H1 (cell line): Measurements from ENCODE around the gene NLRC5. TPM values are rescaled to one million over a fixed set of nuclear protein-coding genes. Genes with fewer than 3 reads are reported as not detected.

Experiments
- CTCF ChIA-PET: fragments of 300-600 bp; sonication (Branson Sonifier 250); formaldehyde crosslinking; loops from one replicate; lab custom pipeline; 2021; ENCODE audit not compliant: partially characterized antibody; lab: Charles Lee
- POLR2A ChIA-PET: fragments of 300-600 bp; sonication (Branson Sonifier 250); formaldehyde crosslinking; loops from one replicate; lab custom pipeline; 2021; ENCODE audit warnings: inconsistent platforms; ENCODE audit not compliant: partially characterized antibody; lab: Charles Lee
- DNase-seq, 2 experiments: peaks; one replicate each; pipeline versions ENCODE4 v3.0.0 to v3.0.0-alpha.2; 2010 to 2022; ENCODE audit warnings: low spot score in 2 of 2, low read depth in 1 of 2, mixed read lengths in 1 of 2
- FAIRE-seq: peaks from 2 replicates; lab custom pipeline; 2011; peaks lifted over from hg19 to GRCh38; lab: Jason Lieb, UNC
- H2AFZ ChIP-seq: 2 replicates; pipeline ENCODE4 v1.8.1; 2012; ENCODE audit warnings: low read length, inconsistent platforms
- H2AK5ac ChIP-seq: 2 replicates; pipeline ENCODE4 v1.6.1; 2013; ENCODE audit warnings: low read depth, low read length
- H2BK120ac ChIP-seq: replicated peaks from 2 replicates; pipeline ENCODE3; 2013; ENCODE audit warnings: low read depth, low read length, inconsistent platforms
- H2BK12ac ChIP-seq: 2 replicates; pipeline ENCODE4 v1.6.1; 2013; ENCODE audit warnings: low read depth, low read length
- H2BK15ac ChIP-seq: 2 replicates; pipeline ENCODE4 v1.6.1; 2013; ENCODE audit warnings: low read length
- H2BK20ac ChIP-seq: 2 replicates; pipeline ENCODE4 v1.6.1; 2013; ENCODE audit warnings: low read length
- H2BK5ac ChIP-seq: 2 replicates; pipeline ENCODE4 v1.6.1; 2013; ENCODE audit warnings: low read depth, low read length
- H3K14ac ChIP-seq: 2 replicates; pipeline ENCODE4 v1.6.1; 2013; ENCODE audit warnings: inconsistent platforms; ENCODE audit not compliant: insufficient read length
- H3K18ac ChIP-seq: 2 replicates; pipeline ENCODE4 v1.6.1; 2013; ENCODE audit warnings: low read length; ENCODE audit errors: extremely low read depth
- H3K23ac ChIP-seq: 2 replicates; pipeline ENCODE4 v1.6.1; 2013; ENCODE audit warnings: inconsistent platforms; ENCODE audit not compliant: insufficient read length
- H3K23me2 ChIP-seq: 2 replicates; pipeline ENCODE4 v1.6.1; 2013; ENCODE audit warnings: low read depth, low read length
- H3K27ac ChIP-seq: 2 replicates; pipeline ENCODE4 v1.6.1; 2011; ENCODE audit warnings: low read depth, low read length, inconsistent platforms
- H3K27me3 ChIP-seq, 4 experiments: replicated peaks in 1 of 4; 1 replicate in 1 of 4; 2 replicates in 3 of 4; pipeline versions ENCODE4 v1.6.1 to v1.8.1; 2011 to 2013; ENCODE audit warnings: low read length in 3 of 4, mild to moderate bottlenecking in 3 of 4, inconsistent platforms in 2 of 4, mixed read lengths in 2 of 4, moderate library complexity in 1 of 4; ENCODE audit not compliant: control insufficient read depth in 3 of 4, insufficient read depth in 3 of 4; ENCODE audit errors: extremely low read depth in 1 of 4
- H3K36me3 ChIP-seq, 4 experiments: 2 replicates each; pipeline versions ENCODE4 v1.6.1 to v1.8.1; 2011 to 2013; ENCODE audit warnings: mild to moderate bottlenecking in 4 of 4, low read length in 3 of 4, moderate library complexity in 2 of 4, control low read depth in 1 of 4, inconsistent platforms in 1 of 4; ENCODE audit not compliant: insufficient read depth in 4 of 4, control insufficient read depth in 2 of 4
- H3K4ac ChIP-seq: replicated peaks from 2 replicates; pipeline ENCODE3; 2013; ENCODE audit warnings: low read length, low read depth, mixed read lengths, inconsistent platforms; ENCODE audit not compliant: insufficient read length
- H3K4me1 ChIP-seq, 4 experiments: replicated peaks in 1 of 4; 1 replicate in 1 of 4; 2 replicates in 3 of 4; pipeline versions ENCODE4 v1.6.1 to v1.8.1; 2011 to 2013; ENCODE audit warnings: low read length in 3 of 4, inconsistent platforms in 2 of 4, mixed read lengths in 1 of 4; ENCODE audit not compliant: insufficient read depth in 4 of 4, control insufficient read depth in 3 of 4
- H3K4me2 ChIP-seq, 2 experiments: 2 replicates each; pipeline versions ENCODE4 v1.6.1 to v1.8.1; 2011 to 2013; ENCODE audit warnings: low read depth in 2 of 2, low read length in 2 of 2, control low read depth in 1 of 2, inconsistent platforms in 1 of 2, mild to moderate bottlenecking in 1 of 2; ENCODE audit not compliant: insufficient read depth in 1 of 2
- H3K4me3 ChIP-seq, 4 experiments: fragments of 200-600, 300-600 bp in 1 of 4; sonication (generic), shearing (Covaris generic), sonication (Bioruptor Twin) in 1 of 4; 2 replicates each; pipeline versions ENCODE4 v1.5.1 to v1.8.1; 2011 to 2016; ENCODE audit warnings: low read length in 4 of 4, low read depth in 3 of 4, control low read depth in 2 of 4, inconsistent platforms in 2 of 4, mild to moderate bottlenecking in 2 of 4, mixed read lengths in 1 of 4, moderate library complexity in 1 of 4; ENCODE audit not compliant: insufficient read depth in 2 of 4; ENCODE audit errors: extremely low read depth in 1 of 4
- H3K56ac ChIP-seq: replicated peaks from 2 replicates; pipeline ENCODE3; 2013; ENCODE audit warnings: low read depth, mild to moderate bottlenecking, mixed read lengths, low read length, inconsistent platforms; ENCODE audit not compliant: insufficient read length
- H3K79me1 ChIP-seq: 2 replicates; pipeline ENCODE4 v1.6.1; 2013; ENCODE audit warnings: low read depth, low read length, control low read depth
- H3K79me2 ChIP-seq, 2 experiments: 2 replicates each; pipeline versions ENCODE4 v1.6.1 to v1.8.1; 2012 to 2013; ENCODE audit warnings: low read length in 2 of 2, mild to moderate bottlenecking in 2 of 2, inconsistent platforms in 1 of 2; ENCODE audit not compliant: insufficient read depth in 2 of 2, control insufficient read depth in 1 of 2
- H3K9ac ChIP-seq, 4 experiments: replicated peaks in 1 of 4; 1 replicate in 1 of 4; 2 replicates in 3 of 4; pipeline versions ENCODE4 v1.6.1 to v1.8.1; 2011 to 2013; ENCODE audit warnings: low read depth in 3 of 4, low read length in 3 of 4, control low read depth in 2 of 4, mild to moderate bottlenecking in 2 of 4, moderate library complexity in 2 of 4, inconsistent platforms in 1 of 4; ENCODE audit errors: extremely low read depth in 1 of 4
- H3K9me3 ChIP-seq, 2 experiments: 2 replicates each; pipeline versions ENCODE4 v1.6.1 to v1.8.1; 2012 to 2013; ENCODE audit warnings: mild to moderate bottlenecking in 2 of 2, moderate library complexity in 2 of 2, control low read depth in 1 of 2, inconsistent platforms in 1 of 2, low read depth in 1 of 2, low read length in 1 of 2, mixed read lengths in 1 of 2; ENCODE audit not compliant: insufficient read depth in 2 of 2
- H4K20me1 ChIP-seq, 2 experiments: replicated peaks in 1 of 2; 2 replicates each; pipeline versions ENCODE3 to v1.8.1; 2011 to 2013; ENCODE audit warnings: inconsistent platforms in 2 of 2, low read length in 2 of 2, mild to moderate bottlenecking in 1 of 2; ENCODE audit not compliant: insufficient read depth in 2 of 2, control insufficient read depth in 1 of 2
- H4K5ac ChIP-seq: 2 replicates; pipeline ENCODE4 v1.6.1; 2013; ENCODE audit warnings: low read length, low read depth, mixed read lengths, inconsistent platforms; ENCODE audit not compliant: insufficient read length
- H4K8ac ChIP-seq: 2 replicates; pipeline ENCODE4 v1.8.0; 2013; ENCODE audit warnings: mild to moderate bottlenecking, moderate library complexity, low read length, inconsistent platforms; ENCODE audit not compliant: insufficient read depth; ENCODE audit errors: extremely low read depth
- H4K91ac ChIP-seq: replicated peaks from 2 replicates; pipeline ENCODE3; 2013; ENCODE audit warnings: low read length, mixed read lengths, inconsistent platforms; ENCODE audit not compliant: insufficient read length
- KDM5A ChIP-seq: fragments of 200-600 bp; IDR thresholded peaks from 2 replicates; pipeline ENCODE4 v1.7.1; 2012; ENCODE audit warnings: mild to moderate bottlenecking, low read length, inconsistent platforms, mixed read lengths
- PHF8 ChIP-seq: fragments of 200-600 bp; sonication (generic); conservative IDR thresholded peaks from 2 replicates; pipeline ENCODE4 v1.7.1; 2012; ENCODE audit warnings: low read depth, mild to moderate bottlenecking, inconsistent platforms, low read length, moderate library complexity
- SP4 ChIP-seq: IDR thresholded peaks from 2 replicates; pipeline ENCODE4 v1.6.1; 2012; ENCODE audit warnings: low read length, inconsistent platforms
- SUZ12 ChIP-seq: fragments of 200-600 bp; sonication (generic); IDR thresholded peaks from 2 replicates; pipeline ENCODE4 v1.6.1; 2012; ENCODE audit warnings: mild to moderate bottlenecking, inconsistent platforms, low read length, moderate library complexity, mixed read lengths
- TAF1 ChIP-seq: IDR thresholded peaks from 2 replicates; pipeline ENCODE4 v1.6.1; 2011; ENCODE audit warnings: mild to moderate bottlenecking, low read depth, low read length
- TEAD4 ChIP-seq: IDR thresholded peaks from 2 replicates; pipeline ENCODE4 v1.6.1; 2012; ENCODE audit warnings: low read depth, low read length, inconsistent platforms, mixed read lengths
- YY1 ChIP-seq: IDR thresholded peaks from 2 replicates; pipeline ENCODE4 v1.6.1; 2011; ENCODE audit warnings: low read depth, mild to moderate bottlenecking, low read length
- ZNF274 ChIP-seq: IDR thresholded peaks from 2 replicates; pipeline ENCODE4 v1.7.0; 2012; ENCODE audit warnings: low read length, borderline replicate concordance; ENCODE audit errors: extremely low read depth
- WGBS, 2 experiments: shearing (Covaris generic) in 1 of 2; methylation state at CpG; one replicate each; pipeline versions ENCODE4 v1.1.6 to v1.1.7; 2013 to 2015; ENCODE audit warnings: low lambda C conversion rate in 2 of 2, mixed read lengths in 2 of 2, inconsistent platforms in 1 of 2, low coverage in 1 of 2, missing lambda C conversion rate in 1 of 2; ENCODE audit not compliant: insufficient replicate concordance in 2 of 2, insufficient coverage in 1 of 2, insufficient read length in 1 of 2; ENCODE audit errors: extremely low coverage in 1 of 2, missing lambda C conversion rate in 1 of 2; 5-methylcytosine and 5-hydroxymethylcytosine counted together
- polyA plus RNA-seq, 7 experiments: library from polyadenylated mRNA; depleted of rRNA in 3 of 7; stranded (reverse) in 5 of 7; unstranded in 2 of 7; fragments of >200 nt in 5 of 7; fragments of 200-250 nt in 2 of 7; gene quantifications; 1 replicate in 5 of 7; 2 replicates in 1 of 7; 4 replicates in 1 of 7; pipeline versions ENCODE4 v1.2.1 to v1.2.3, GENCODE V29; 2011 to 2013; ENCODE audit warnings: missing spikeins in 2 of 7, mixed read lengths in 2 of 7
- total RNA-seq: library from RNA; stranded (reverse); fragmentation: NEBNext Ultra II Directional; extraction: Animal tissue kit (Norgen Biotek cat#: 25700); gene quantifications from 2 replicates; pipeline ENCODE4 v1.2.1, GENCODE V29; 2021
- TF ChIP-seq, protein P1 (sequence below): IDR thresholded peaks from 2 replicates; pipeline ENCODE4 v1.6.1; 2011; ENCODE audit warnings: low read length, improper control_type of control experiment
- TF ChIP-seq, protein P2 (sequence below): IDR thresholded peaks from 2 replicates; pipeline ENCODE4 v1.6.1; 2012; ENCODE audit warnings: low read length, inconsistent platforms

NLRC5 gene
- total and polyA plus RNA-seq, 2 of the 8 experiments (the other 6 are each of a cell fraction or from before 2014, with no cell fraction given) = 2.2 to 3.2 TPM

DNA sequence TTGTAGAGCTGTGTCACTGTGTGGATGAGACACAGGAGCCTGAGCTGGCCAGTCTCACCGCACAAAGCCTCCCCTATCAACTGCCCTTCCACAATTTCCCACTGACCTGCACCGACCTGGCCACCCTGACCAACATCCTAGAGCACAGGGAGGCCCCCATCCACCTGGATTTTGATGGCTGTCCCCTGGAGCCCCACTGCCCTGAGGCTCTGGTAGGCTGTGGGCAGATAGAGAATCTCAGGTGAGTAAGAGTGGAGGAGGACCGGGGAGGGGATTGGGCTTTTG, 37.4 kb downstream of the NLRC5 start:
- no peak overlapping the region for H4K5ac ChIP-seq
- H4K20me1 ChIP-seq = peaks cover 0 to 2% of the 10 kb centered on the region in 2 experiments
- 84% methylated on average over 3 of the region's 3 CpGs; no CpG with 5 or more reads in 1 of the 2 experiments for WGBS, 2 experiments
- DNase-seq (no peak), FAIRE-seq (no peak)
- H2BK120ac ChIP-seq = no peak overlapping the region
- H3K79me2 ChIP-seq = no peaks in the 10 kb centered on the region
- no peak overlapping the region for H3K9ac ChIP-seq
- CTCF ChIA-PET = interaction anchor here (1.2 to 1.7 kb wide), 2 partner anchors 10 to 19 kb away, joined by 3 to 7 read pairs; no protein-coding TSS in a partner anchor
- no peak overlapping the region for H3K4ac ChIP-seq
- no peak overlapping the region for H3K18ac ChIP-seq
- no peaks in the 10 kb centered on the region for H3K79me1 ChIP-seq
- H2BK12ac ChIP-seq = 0 out of 2 replicates have a peak overlapping the region, but pooled peaks have one; percentile 27
- H3K27me3 ChIP-seq = no peaks in the 10 kb centered on the region
- H3K4me2 ChIP-seq = no peak overlapping the region
- no peaks in the 10 kb centered on the region for H3K9me3 ChIP-seq
- POLR2A ChIA-PET = no interaction called here
- H2AK5ac ChIP-seq = no peak overlapping the region
- no peaks in the 10 kb centered on the region for H3K36me3 ChIP-seq
- H3K4me1 ChIP-seq = no peaks in the 10 kb centered on the region
- no peak overlapping the region for H3K23ac ChIP-seq
- peaks cover 6% of the 10 kb centered on the region; the same call in 1 of the 2 replicates for H3K23me2 ChIP-seq
- no peak overlapping the region for H2BK15ac ChIP-seq
- H3K56ac ChIP-seq = no peak overlapping the region
- H2AFZ ChIP-seq = no peak overlapping the region
- TF ChIP-seq PHF8 = no peak
- TF ChIP-seq SUZ12 = no peak
- TF ChIP-seq KDM5A = no peak
- TF ChIP-seq, protein P1, sequence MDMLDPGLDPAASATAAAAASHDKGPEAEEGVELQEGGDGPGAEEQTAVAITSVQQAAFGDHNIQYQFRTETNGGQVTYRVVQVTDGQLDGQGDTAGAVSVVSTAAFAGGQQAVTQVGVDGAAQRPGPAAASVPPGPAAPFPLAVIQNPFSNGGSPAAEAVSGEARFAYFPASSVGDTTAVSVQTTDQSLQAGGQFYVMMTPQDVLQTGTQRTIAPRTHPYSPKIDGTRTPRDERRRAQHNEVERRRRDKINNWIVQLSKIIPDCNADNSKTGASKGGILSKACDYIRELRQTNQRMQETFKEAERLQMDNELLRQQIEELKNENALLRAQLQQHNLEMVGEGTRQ = no peak
- TF ChIP-seq, protein P2, sequence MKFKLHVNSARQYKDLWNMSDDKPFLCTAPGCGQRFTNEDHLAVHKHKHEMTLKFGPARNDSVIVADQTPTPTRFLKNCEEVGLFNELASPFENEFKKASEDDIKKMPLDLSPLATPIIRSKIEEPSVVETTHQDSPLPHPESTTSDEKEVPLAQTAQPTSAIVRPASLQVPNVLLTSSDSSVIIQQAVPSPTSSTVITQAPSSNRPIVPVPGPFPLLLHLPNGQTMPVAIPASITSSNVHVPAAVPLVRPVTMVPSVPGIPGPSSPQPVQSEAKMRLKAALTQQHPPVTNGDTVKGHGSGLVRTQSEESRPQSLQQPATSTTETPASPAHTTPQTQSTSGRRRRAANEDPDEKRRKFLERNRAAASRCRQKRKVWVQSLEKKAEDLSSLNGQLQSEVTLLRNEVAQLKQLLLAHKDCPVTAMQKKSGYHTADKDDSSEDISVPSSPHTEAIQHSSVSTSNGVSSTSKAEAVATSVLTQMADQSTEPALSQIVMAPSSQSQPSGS = no peak
- TF ChIP-seq TAF1 = no peak
- TF ChIP-seq ZNF274 = no peak
- no peak for TF ChIP-seq YY1
- no peak for TF ChIP-seq SP4
- TF ChIP-seq TEAD4 = no peak
- no peak overlapping the region for H2BK5ac ChIP-seq
- no peak overlapping the region for H3K27ac ChIP-seq
- H4K8ac ChIP-seq = peak overlapping the region; percentile 81; the same call in 1 of the 2 replicates
- H4K91ac ChIP-seq = no peak overlapping the region
- no peak overlapping the region for H3K14ac ChIP-seq
- no peak overlapping the region for H2BK20ac ChIP-seq
- no peak overlapping the region for H3K4me3 ChIP-seq
